Neural progenitor cell (in vitro differentiated cells): Measurements from ENCODE around the gene NDEL1. TPM values are rescaled to one million over a fixed set of nuclear protein-coding genes. Genes with fewer than 3 reads are reported as not detected.

ENCODE experiments used
- DNase-seq: peaks from one replicate; pipeline ENCODE4 v3.0.0-alpha.2; 2016; ENCODE audit warnings: low spot score
- H2AFZ ChIP-seq: fragments of 200-600 bp; sonication (generic); replicated peaks from 2 replicates; pipeline ENCODE4 v1.6.1; 2016; ENCODE audit warnings: antibody characterized with exemption
- H3F3A ChIP-seq: fragments of 200-600 bp; sonication (generic); 2 replicates; pipeline ENCODE4 v1.6.1; 2016; ENCODE audit warnings: antibody characterized with exemption, low read depth
- H3K27ac ChIP-seq: fragments of 200-600 bp; sonication (generic); 2 replicates; pipeline ENCODE4 v1.5.1; 2016; ENCODE audit warnings: mild to moderate bottlenecking
- H3K27me3 ChIP-seq: fragments of 200-600 bp; sonication (generic); 2 replicates; pipeline ENCODE4 v1.6.1; 2016; ENCODE audit warnings: mild to moderate bottlenecking, moderate library complexity
- H3K36me3 ChIP-seq: fragments of 200-600 bp; sonication (generic); 2 replicates; pipeline ENCODE4 v1.5.1; 2016
- H3K4me1 ChIP-seq: fragments of 200-600 bp; sonication (generic); 2 replicates; pipeline ENCODE4 v1.6.1; 2016; ENCODE audit warnings: mixed run types
- H3K4me2 ChIP-seq: fragments of 200-600 bp; sonication (generic); 2 replicates; pipeline ENCODE4 v1.6.1; 2016
- H3K4me3 ChIP-seq: fragments of 200-600 bp; sonication (generic); 2 replicates; pipeline ENCODE4 v1.5.1; 2016
- H3K79me2 ChIP-seq: fragments of 200-600 bp; sonication (generic); 2 replicates; pipeline ENCODE4 v1.6.1; 2016; ENCODE audit warnings: low read depth
- H3K9ac ChIP-seq: fragments of 200-600 bp; sonication (generic); 2 replicates; pipeline ENCODE4 v1.6.1; 2016
- H3K9me3 ChIP-seq: fragments of 200-600 bp; sonication (generic); 2 replicates; pipeline ENCODE4 v1.5.1; 2016; ENCODE audit warnings: low read depth
- H4K20me1 ChIP-seq: fragments of 200-600 bp; sonication (generic); 2 replicates; pipeline ENCODE4 v1.6.1; 2016; ENCODE audit warnings: low read depth
- H3K27ac Mint-ChIP-seq: 3 replicates; pipeline ENCODE4 v1.8.0; 2021; ENCODE audit warnings: mixed read lengths
- H3K27me3 Mint-ChIP-seq: 2 replicates; pipeline ENCODE4 v1.8.0; 2022; ENCODE audit warnings: low read depth, mild to moderate bottlenecking, inconsistent platforms, moderate library complexity, mixed read lengths; ENCODE audit not compliant: insufficient read depth
- H3K36me3 Mint-ChIP-seq: 3 replicates; pipeline ENCODE4 v1.8.0; 2021; ENCODE audit warnings: mixed read lengths
- H3K4me1 Mint-ChIP-seq: 3 replicates; pipeline ENCODE4 v1.8.0; 2021; ENCODE audit warnings: mixed read lengths
- H3K4me3 Mint-ChIP-seq: 3 replicates; pipeline ENCODE4 v1.8.0; 2021; ENCODE audit warnings: mild to moderate bottlenecking, moderate library complexity, mixed read lengths
- H3K9me3 Mint-ChIP-seq: 3 replicates; pipeline ENCODE4 v1.8.0; 2020; ENCODE audit warnings: mixed read lengths
- EZH2 ChIP-seq: fragments of 200-600 bp; sonication (generic); IDR thresholded peaks from 2 replicates; pipeline ENCODE4 v1.6.1; 2017; ENCODE audit warnings: antibody characterized with exemption, mild to moderate bottlenecking, moderate library complexity
- EZH2phosphoT487 ChIP-seq: fragments of 200-600 bp; sonication (generic); IDR thresholded peaks from 2 replicates; pipeline ENCODE4 v1.6.1; 2017; ENCODE audit warnings: antibody characterized with exemption
- total RNA-seq: library from RNA; depleted of rRNA; stranded (reverse); fragments of >200 nt; gene quantifications from 2 replicates; pipeline ENCODE4 v1.2.3, GENCODE V29; 2015; ENCODE audit warnings: low replicate concordance
- TF ChIP-seq, protein P1 (sequence below): fragments of 200-600 bp; sonication (generic); IDR thresholded peaks from 2 replicates; pipeline ENCODE4 v1.5.1; 2017; ENCODE audit warnings: antibody characterized with exemption, mild to moderate bottlenecking

The NDEL1 gene
- total RNA-seq, 1 donor from 2014 or later = 26.9 TPM

DNA sequence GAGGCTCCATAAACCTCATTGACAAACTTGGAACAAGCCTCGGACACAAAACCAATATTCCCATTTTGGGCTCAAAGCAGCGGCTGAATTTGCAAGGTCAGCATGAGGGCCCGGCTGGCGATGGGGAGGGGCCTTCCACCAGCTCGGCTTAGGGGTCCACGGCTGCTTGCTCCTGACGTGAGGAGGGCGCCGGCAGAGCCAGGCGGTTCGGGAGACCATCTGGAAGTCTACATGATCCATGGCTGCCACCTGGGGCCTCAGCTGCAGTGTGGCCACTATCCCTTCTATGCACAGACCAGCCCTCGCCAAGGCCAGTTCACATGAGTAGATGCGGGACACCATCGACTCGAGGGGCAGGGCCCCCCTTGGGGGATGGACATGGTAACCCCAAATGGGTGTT is 39.1 kb downstream of the NDEL1 start:
- no peak overlapping the region for H3K4me2 ChIP-seq
- TF ChIP-seq EZH2 (no peak), EZH2phosphoT487 (no peak)
- TF ChIP-seq, protein P1, sequence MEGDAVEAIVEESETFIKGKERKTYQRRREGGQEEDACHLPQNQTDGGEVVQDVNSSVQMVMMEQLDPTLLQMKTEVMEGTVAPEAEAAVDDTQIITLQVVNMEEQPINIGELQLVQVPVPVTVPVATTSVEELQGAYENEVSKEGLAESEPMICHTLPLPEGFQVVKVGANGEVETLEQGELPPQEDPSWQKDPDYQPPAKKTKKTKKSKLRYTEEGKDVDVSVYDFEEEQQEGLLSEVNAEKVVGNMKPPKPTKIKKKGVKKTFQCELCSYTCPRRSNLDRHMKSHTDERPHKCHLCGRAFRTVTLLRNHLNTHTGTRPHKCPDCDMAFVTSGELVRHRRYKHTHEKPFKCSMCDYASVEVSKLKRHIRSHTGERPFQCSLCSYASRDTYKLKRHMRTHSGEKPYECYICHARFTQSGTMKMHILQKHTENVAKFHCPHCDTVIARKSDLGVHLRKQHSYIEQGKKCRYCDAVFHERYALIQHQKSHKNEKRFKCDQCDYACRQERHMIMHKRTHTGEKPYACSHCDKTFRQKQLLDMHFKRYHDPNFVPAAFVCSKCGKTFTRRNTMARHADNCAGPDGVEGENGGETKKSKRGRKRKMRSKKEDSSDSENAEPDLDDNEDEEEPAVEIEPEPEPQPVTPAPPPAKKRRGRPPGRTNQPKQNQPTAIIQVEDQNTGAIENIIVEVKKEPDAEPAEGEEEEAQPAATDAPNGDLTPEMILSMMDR = no peak
- peaks cover 49% of the 10 kb centered on the region for H3K36me3 Mint-ChIP-seq
- H3K79me2 ChIP-seq = no peaks in the 10 kb centered on the region
- peaks cover 3% of the 10 kb centered on the region for H3K36me3 ChIP-seq
- H4K20me1 ChIP-seq = no peaks in the 10 kb centered on the region
- peak overlapping the region; percentile 57 for H3K27ac Mint-ChIP-seq
- H3K4me3 ChIP-seq = no peak overlapping the region
- DNase-seq = no peak
- no peaks in the 10 kb centered on the region for H3K9me3 Mint-ChIP-seq
- H2AFZ ChIP-seq = no peak overlapping the region
- peaks cover 32% of the 10 kb centered on the region for H3F3A ChIP-seq
- H3K4me1 ChIP-seq = no peaks in the 10 kb centered on the region
- no peaks in the 10 kb centered on the region for H3K27me3 ChIP-seq
- no peaks in the 10 kb centered on the region for H3K27me3 Mint-ChIP-seq
- no peaks in the 10 kb centered on the region for H3K9me3 ChIP-seq
- H3K27ac ChIP-seq = no peak overlapping the region
- H3K4me1 Mint-ChIP-seq = peaks cover 2% of the 10 kb centered on the region
- no peak overlapping the region for H3K4me3 Mint-ChIP-seq
- no peak overlapping the region for H3K9ac ChIP-seq

GRCh38 chr17:8475227-8475626 is 39.5 kb downstream of the NDEL1 start:
- Mint-ChIP-seq H3K4me3 (no peak overlapping the region), H3K27ac (peak overlapping the region; percentile 57), H3K36me3 (peaks cover 51% of the 10 kb centered on the region), H3K4me1 (peaks cover 2% of the 10 kb centered on the region), H3K9me3 (no peaks in the 10 kb centered on the region), H3K27me3 (no peaks in the 10 kb centered on the region)
- TF ChIP-seq EZH2 = no peak
- TF ChIP-seq EZH2phosphoT487 = no peak
- TF ChIP-seq, protein P1 = no peak
- H3K79me2 ChIP-seq = no peaks in the 10 kb centered on the region
- H3K27ac ChIP-seq = no peak overlapping the region
- H4K20me1 ChIP-seq = no peaks in the 10 kb centered on the region
- no peak overlapping the region for H2AFZ ChIP-seq
- DNase-seq = no peak
- no peaks in the 10 kb centered on the region for H3K9me3 ChIP-seq
- H3K4me3 ChIP-seq = no peak overlapping the region
- no peak overlapping the region for H3K4me2 ChIP-seq
- peaks cover 3% of the 10 kb centered on the region for H3K36me3 ChIP-seq
- no peaks in the 10 kb centered on the region for H3K4me1 ChIP-seq
- no peak overlapping the region for H3K9ac ChIP-seq
- peaks cover 32% of the 10 kb centered on the region for H3F3A ChIP-seq
- no peaks in the 10 kb centered on the region for H3K27me3 ChIP-seq

GRCh38 chr17:8475781-8476180 is 40.1 kb downstream of the NDEL1 start:
- no peaks in the 10 kb centered on the region for H3K9me3 Mint-ChIP-seq
- H3K4me3 Mint-ChIP-seq = no peak overlapping the region
- no peaks in the 10 kb centered on the region for H4K20me1 ChIP-seq
- H3K27me3 ChIP-seq = no peaks in the 10 kb centered on the region
- no peak overlapping the region for H3K9ac ChIP-seq
- H3F3A ChIP-seq = peaks cover 32% of the 10 kb centered on the region
- H3K36me3 Mint-ChIP-seq = peaks cover 55% of the 10 kb centered on the region
- no peak overlapping the region for H3K27ac Mint-ChIP-seq
- no peaks in the 10 kb centered on the region for H3K27me3 Mint-ChIP-seq
- no peak for DNase-seq
- no peak overlapping the region for H3K4me3 ChIP-seq
- no peak overlapping the region for H3K4me2 ChIP-seq
- no peak overlapping the region for H3K27ac ChIP-seq
- no peaks in the 10 kb centered on the region for H3K4me1 ChIP-seq
- no peaks in the 10 kb centered on the region for H3K79me2 ChIP-seq
- H3K36me3 ChIP-seq = peaks cover 3% of the 10 kb centered on the region
- TF ChIP-seq, protein P1 = no peak
- TF ChIP-seq EZH2 = no peak
- TF ChIP-seq EZH2phosphoT487 = no peak
- H3K9me3 ChIP-seq = no peaks in the 10 kb centered on the region
- peaks cover 2% of the 10 kb centered on the region for H3K4me1 Mint-ChIP-seq
- H2AFZ ChIP-seq = no peak overlapping the region
